ENCODE measurements around the gene ADRA2A.

The ADRA2A gene

GRCh38 chr10:111125102-111125501 lies 48.3 kb downstream of the ADRA2A start:
- TF ChIP-seq ZNF565 (CRISPR knock-in tag; conservative IDR thresholded peaks at IDR 0.05; ENCODE audit: low read depth) (no peak), POU6F1 (CRISPR knock-in tag; IDR thresholded peaks at IDR 0.05; ENCODE audit: borderline replicate concordance, low read depth) (no peak), GLIS3 (CRISPR knock-in tag; IDR thresholded peaks at IDR 0.05) (no peak), ZNF70 (CRISPR knock-in tag; IDR thresholded peaks at IDR 0.05) (no peak), TSHZ2 (CRISPR knock-in tag; IDR thresholded peaks at IDR 0.05) (no peak), PATZ1 (CRISPR knock-in tag; IDR thresholded peaks at IDR 0.05; ENCODE audit: borderline replicate concordance) (no peak), ZFP3 (CRISPR knock-in tag; IDR thresholded peaks at IDR 0.05) (no peak), ZFP30 (CRISPR knock-in tag; IDR thresholded peaks at IDR 0.05) (no peak), CREB5 (CRISPR knock-in tag; IDR thresholded peaks at IDR 0.05; ENCODE audit: low read depth) (no peak), ZNF8 (CRISPR knock-in tag; IDR thresholded peaks at IDR 0.05) (no peak), CSRNP3 (CRISPR knock-in tag; IDR thresholded peaks at IDR 0.05) (no peak), ESRRG (CRISPR knock-in tag; IDR thresholded peaks at IDR 0.05) (no peak), RARB (CRISPR knock-in tag; IDR thresholded peaks at IDR 0.05) (no peak), ZC3H10 (CRISPR knock-in tag; IDR thresholded peaks at IDR 0.05) (no peak), TOX (CRISPR knock-in tag; IDR thresholded peaks at IDR 0.05; ENCODE audit: borderline replicate concordance) (no peak), PPARA (CRISPR knock-in tag; IDR thresholded peaks at IDR 0.05; ENCODE audit: borderline replicate concordance) (no peak), SNAI2 (CRISPR knock-in tag; IDR thresholded peaks at IDR 0.05) (no peak), CSDC2 (CRISPR knock-in tag; IDR thresholded peaks at IDR 0.05) (no peak)
- no peak for ATAC-seq

GRCh38 chr10:111126077-111126476 lies 49.2 kb downstream of the ADRA2A start:
- no peak for ATAC-seq
- TF ChIP-seq ISL1 (CRISPR knock-in tag; IDR thresholded peaks at IDR 0.05) = no peak
- TF ChIP-seq OSR1 (CRISPR knock-in tag; IDR thresholded peaks at IDR 0.05) = no peak
- TF ChIP-seq TOX (CRISPR knock-in tag; IDR thresholded peaks at IDR 0.05; ENCODE audit: borderline replicate concordance) = no peak
- TF ChIP-seq PATZ1 (CRISPR knock-in tag; IDR thresholded peaks at IDR 0.05; ENCODE audit: borderline replicate concordance) = no peak
- no peak for TF ChIP-seq ZFP3 (CRISPR knock-in tag; IDR thresholded peaks at IDR 0.05)
- no peak for TF ChIP-seq SNAI2 (CRISPR knock-in tag; IDR thresholded peaks at IDR 0.05)
- TF ChIP-seq TSHZ2 (CRISPR knock-in tag; IDR thresholded peaks at IDR 0.05) = no peak
- TF ChIP-seq RARB (CRISPR knock-in tag; IDR thresholded peaks at IDR 0.05) = no peak
- no peak for TF ChIP-seq TCF4 (CRISPR knock-in tag; IDR thresholded peaks at IDR 0.05; ENCODE audit: borderline replicate concordance)
- no peak for TF ChIP-seq ZNF8 (CRISPR knock-in tag; IDR thresholded peaks at IDR 0.05)
